Trophoblast cell (in vitro differentiated cells and primary cell): ENCODE data around the gene CNIH3.

Experiments
- DNase-seq, 2 donors: peaks; one replicate each; pipeline ENCODE4 v3.0.0-alpha.2; 2016
- H2AFZ ChIP-seq: 2 replicates; pipeline ENCODE4 v1.6.1; 2013; ENCODE audit warnings: low read length, moderate library complexity, mild to moderate bottlenecking; ENCODE audit not compliant: insufficient read depth, poor library complexity
- H2AK5ac ChIP-seq: 2 replicates; pipeline ENCODE4 v1.6.1; 2013; ENCODE audit warnings: mild to moderate bottlenecking, low read length
- H2BK120ac ChIP-seq: 2 replicates; pipeline ENCODE4 v1.6.1; 2013; ENCODE audit warnings: low read length, mild to moderate bottlenecking, moderate library complexity; ENCODE audit not compliant: insufficient read depth, poor library complexity
- H2BK12ac ChIP-seq: 2 replicates; pipeline ENCODE4 v1.6.1; 2013; ENCODE audit warnings: mild to moderate bottlenecking, low read length, moderate library complexity
- H2BK5ac ChIP-seq: 2 replicates; pipeline ENCODE4 v1.6.1; 2013; ENCODE audit warnings: low read length, low read depth, moderate library complexity, mild to moderate bottlenecking; ENCODE audit not compliant: poor library complexity
- H3K14ac ChIP-seq: 2 replicates; pipeline ENCODE4 v1.6.1; 2013; ENCODE audit warnings: mild to moderate bottlenecking, low read length
- H3K18ac ChIP-seq: 2 replicates; pipeline ENCODE4 v1.6.1; 2013; ENCODE audit warnings: mild to moderate bottlenecking, low read length
- H3K23ac ChIP-seq: 2 replicates; pipeline ENCODE4 v1.6.1; 2013; ENCODE audit warnings: low read length
- H3K27ac ChIP-seq: 2 replicates; pipeline ENCODE4 v1.5.1; 2013; ENCODE audit warnings: low read depth, mild to moderate bottlenecking, inconsistent platforms, low read length, moderate library complexity
- H3K27me3 ChIP-seq: 2 replicates; pipeline ENCODE4 v1.6.1; 2013; ENCODE audit warnings: inconsistent platforms, mild to moderate bottlenecking, low read length, moderate library complexity; ENCODE audit not compliant: insufficient read depth
- H3K36me3 ChIP-seq, 2 experiments: 1 replicate in 1 of 2; 2 replicates in 1 of 2; pipeline ENCODE4 v1.6.1; 2013; ENCODE audit warnings: low read length in 2 of 2, mild to moderate bottlenecking in 2 of 2, moderate library complexity in 1 of 2; ENCODE audit not compliant: insufficient read depth in 2 of 2, control insufficient read depth in 1 of 2
- H3K4ac ChIP-seq: 2 replicates; pipeline ENCODE4 v1.6.1; 2013; ENCODE audit warnings: low read depth, mild to moderate bottlenecking, low read length, moderate library complexity
- H3K4me1 ChIP-seq, 2 experiments: 1 replicate in 1 of 2; 2 replicates in 1 of 2; pipeline ENCODE4 v1.6.1; 2013; ENCODE audit warnings: low read length in 2 of 2, mild to moderate bottlenecking in 2 of 2, moderate library complexity in 1 of 2; ENCODE audit not compliant: insufficient read depth in 2 of 2, control insufficient read depth in 1 of 2
- H3K4me2 ChIP-seq: 2 replicates; pipeline ENCODE4 v1.6.1; 2013; ENCODE audit warnings: inconsistent platforms, mild to moderate bottlenecking, low read length, moderate library complexity
- H3K4me3 ChIP-seq: 2 replicates; pipeline ENCODE4 v1.5.1; 2013; ENCODE audit warnings: mild to moderate bottlenecking, low read depth, low read length, inconsistent platforms
- H3K79me1 ChIP-seq: one replicate; pipeline ENCODE4 v1.6.1; 2013; ENCODE audit warnings: low read length
- H3K79me2 ChIP-seq: 2 replicates; pipeline ENCODE4 v1.6.1; 2013; ENCODE audit warnings: low read length, mild to moderate bottlenecking; ENCODE audit not compliant: control insufficient read depth, insufficient read depth, poor library complexity
- H3K9ac ChIP-seq: 2 replicates; pipeline ENCODE4 v1.6.1; 2013; ENCODE audit warnings: mild to moderate bottlenecking, low read length
- H3K9me3 ChIP-seq: 2 replicates; pipeline ENCODE4 v1.6.1; 2013; ENCODE audit warnings: low read depth, mild to moderate bottlenecking, control low read depth, inconsistent platforms, low read length; ENCODE audit not compliant: insufficient read depth
- H4K12ac ChIP-seq: 2 replicates; pipeline ENCODE4 v1.6.1; 2013; ENCODE audit warnings: low read depth, mild to moderate bottlenecking, low read length, moderate library complexity
- H4K8ac ChIP-seq: 2 replicates; pipeline ENCODE4 v1.6.1; 2013; ENCODE audit warnings: low read depth, mild to moderate bottlenecking, low read length, moderate library complexity
- H4K91ac ChIP-seq: one replicate; pipeline ENCODE4 v1.6.1; 2013; ENCODE audit warnings: low read depth, mild to moderate bottlenecking, low read length, moderate library complexity
- WGBS: extraction: QIAGEN DNeasy Blood & Tissue Kit; methylation state at CpG from one replicate; pipeline ENCODE4 v1.1.7; 2013; ENCODE audit warnings: missing lambda C conversion rate; ENCODE audit not compliant: insufficient read length, insufficient coverage; ENCODE audit errors: extremely low coverage; 5-methylcytosine and 5-hydroxymethylcytosine counted together

The CNIH3 gene

DNA sequence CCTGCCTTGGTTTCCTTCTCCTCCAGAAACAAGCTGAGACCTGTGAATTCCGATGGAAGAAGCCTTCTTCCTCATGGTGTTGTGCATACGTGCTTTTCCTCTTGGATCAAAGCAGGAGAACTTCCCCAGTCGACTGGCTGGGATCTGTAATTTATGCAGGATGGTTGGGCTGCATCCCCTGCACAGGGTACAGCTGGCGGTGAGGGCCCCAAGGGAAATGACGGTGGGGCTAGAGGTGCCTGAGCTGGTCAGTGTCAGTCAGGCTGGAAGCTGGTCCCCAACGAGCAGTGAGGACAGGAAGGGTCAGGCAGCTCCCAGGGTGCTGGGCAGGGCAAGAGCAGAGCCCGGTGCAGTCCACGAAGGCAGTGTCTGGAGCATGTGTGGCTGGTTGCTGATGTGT is 106.7 kb downstream of the CNIH3 start:
- Histone ChIP-seq H2BK12ac (no peak overlapping the region), H2AK5ac (no peak overlapping the region), H3K23ac (no peak overlapping the region), H3K27me3 (no peaks in the 10 kb centered on the region), H2AFZ (no peak overlapping the region), H3K36me3 (no peaks in the 10 kb centered on the region), H3K9me3 (no peaks in the 10 kb centered on the region), H2BK120ac (no peak overlapping the region), H4K12ac (no peak overlapping the region), H3K79me2 (no peaks in the 10 kb centered on the region), H3K14ac (no peak overlapping the region), H4K8ac (no peak overlapping the region), H3K4me2 (no peak overlapping the region), H3K79me1 (no peaks in the 10 kb centered on the region), H2BK5ac (no peak overlapping the region), H3K27ac (no peak overlapping the region), H3K9ac (no peak overlapping the region), H3K18ac (no peak overlapping the region), H4K91ac (no peak overlapping the region), H3K4me3 (no peak overlapping the region), H3K4ac (no peak overlapping the region), H3K4me1 (peaks cover 3 to 5% of the 10 kb centered on the region in 2 experiments)
- DNase-seq: no peak
- WGBS: no CpG with 5 or more reads among the region's 8 CpGs

DNA sequence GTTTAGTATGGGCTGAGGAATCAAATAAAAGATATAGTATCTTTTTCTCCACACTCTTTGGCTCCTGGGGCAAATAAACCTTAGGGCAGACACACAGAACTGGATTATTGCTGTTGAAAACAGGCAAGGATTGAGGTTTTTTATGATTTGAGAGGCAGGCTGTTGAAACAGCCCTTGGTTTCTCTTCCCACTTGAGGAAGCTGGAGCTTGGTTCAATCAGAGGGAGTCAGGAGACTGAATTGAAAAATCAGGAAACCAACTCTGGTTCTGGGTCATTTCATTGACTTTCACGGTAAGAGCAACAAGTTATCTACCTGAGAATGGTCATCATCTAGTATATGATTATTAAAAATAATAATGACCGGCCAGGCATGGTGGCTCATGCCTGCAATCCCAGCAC is 108.4 kb downstream of the CNIH3 start:
- Histone ChIP-seq H2BK5ac (no peak overlapping the region), H3K14ac (no peak overlapping the region), H3K23ac (no peak overlapping the region), H3K4me1 (peaks cover 3 to 5% of the 10 kb centered on the region in 2 experiments), H4K91ac (no peak overlapping the region), H3K18ac (no peak overlapping the region), H3K79me2 (no peaks in the 10 kb centered on the region), H3K27ac (no peak overlapping the region), H3K9ac (no peak overlapping the region), H3K4me2 (no peak overlapping the region), H4K8ac (no peak overlapping the region), H3K79me1 (peaks cover 2% of the 10 kb centered on the region), H2BK12ac (no peak overlapping the region), H3K9me3 (no peaks in the 10 kb centered on the region), H3K36me3 (no peaks in the 10 kb centered on the region), H3K4ac (no peak overlapping the region), H2AFZ (no peak overlapping the region), H3K27me3 (no peaks in the 10 kb centered on the region), H4K12ac (no peak overlapping the region), H2AK5ac (no peak overlapping the region), H3K4me3 (no peak overlapping the region), H2BK120ac (no peak overlapping the region)
- WGBS: no CpG with 5 or more reads among the region's 2 CpGs
- no peak for DNase-seq

DNA sequence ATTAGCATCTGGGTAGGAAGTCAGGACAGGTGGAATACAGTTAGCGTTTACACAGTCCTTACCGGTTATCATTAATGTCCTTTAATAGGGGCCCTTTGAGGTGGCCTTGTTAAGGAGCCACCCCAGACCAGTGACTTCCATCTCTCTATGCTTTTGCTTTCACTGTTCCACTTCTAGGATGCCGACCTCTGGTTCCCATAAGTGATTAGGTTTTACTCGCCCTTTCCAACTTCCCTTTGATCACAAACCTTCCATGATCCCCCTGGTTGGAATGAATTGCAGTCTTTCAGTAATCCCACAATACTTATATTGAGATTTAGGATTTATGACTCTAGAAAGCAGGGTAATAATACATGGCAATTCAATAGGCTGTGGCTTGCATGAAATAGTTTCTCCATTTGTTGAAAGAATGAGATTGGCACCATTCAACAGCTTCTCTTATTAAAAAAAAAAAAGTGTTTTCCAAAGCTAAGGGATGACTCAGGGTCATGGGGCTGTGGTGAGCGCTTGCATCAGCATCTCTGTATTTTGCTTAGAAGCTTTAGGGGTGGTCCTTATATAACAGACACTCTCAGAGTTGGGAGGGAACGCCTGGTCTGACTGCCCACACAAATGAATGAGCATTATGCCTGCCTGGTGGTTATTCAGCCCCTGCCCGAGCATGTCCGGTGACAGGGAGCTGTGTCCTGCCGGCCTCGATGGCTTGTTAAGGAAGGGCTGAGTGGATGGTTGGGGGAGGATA is 110.5 kb downstream of the CNIH3 start:
- peak in 1 of 2 donors; percentile 36 for DNase-seq

DNA sequence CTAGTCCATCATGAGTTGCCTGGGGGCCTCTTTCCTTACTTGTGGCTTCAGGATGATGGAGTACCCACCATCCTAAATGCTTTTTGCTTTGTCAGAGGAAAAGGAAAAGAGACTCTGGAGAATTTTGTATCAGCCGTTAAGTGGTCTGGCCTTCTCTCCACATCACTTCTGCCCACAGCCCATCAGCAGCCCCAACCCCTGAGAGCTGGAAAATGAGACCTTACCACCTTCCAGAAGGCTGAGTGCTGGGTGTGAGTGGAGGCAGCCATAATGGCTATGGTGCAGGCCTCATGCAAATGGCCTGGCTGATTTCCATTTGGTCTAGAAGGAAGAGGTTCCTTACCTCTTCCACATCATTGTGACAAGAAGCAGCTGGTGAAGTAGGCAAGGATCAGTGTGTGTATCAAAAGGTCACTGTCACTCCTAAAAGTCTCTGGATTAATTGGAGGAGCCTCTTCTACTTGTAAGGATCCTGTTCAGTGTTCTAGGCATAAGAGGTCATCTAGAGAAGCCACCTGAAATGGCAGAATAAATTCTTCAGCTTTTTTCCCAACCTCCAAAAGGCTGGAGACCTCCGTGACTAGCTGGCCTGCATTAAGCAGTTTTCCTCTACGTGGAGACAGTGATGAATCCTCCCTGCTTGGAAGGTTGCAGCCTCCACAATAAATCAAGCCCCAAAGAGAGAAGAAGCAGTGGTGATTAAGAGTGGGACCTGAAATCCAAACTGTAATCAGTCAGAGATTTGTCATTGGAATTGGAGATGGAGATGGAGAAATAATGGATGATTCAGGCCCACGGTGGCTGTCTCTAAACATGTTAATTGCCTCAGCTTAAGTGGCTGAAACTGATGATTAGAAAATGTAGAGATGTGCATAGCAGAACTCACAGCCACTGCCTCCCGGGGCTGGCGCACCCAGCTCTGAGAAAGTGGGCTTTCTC is 111.5 kb downstream of the CNIH3 start:
- peak overlapping the region; percentile 0 for H4K91ac ChIP-seq
- H3K27ac ChIP-seq: no peak overlapping the region
- H2BK120ac ChIP-seq: no peak overlapping the region
- H3K4me2 ChIP-seq: no peak overlapping the region
- H4K12ac ChIP-seq: no peak overlapping the region
- H3K4me3 ChIP-seq: no peak overlapping the region
- H3K4me1 ChIP-seq: peaks cover 6 to 11% of the 10 kb centered on the region in 2 experiments
- H2AK5ac ChIP-seq: no peak overlapping the region
- H3K4ac ChIP-seq: no peak overlapping the region
- no peak overlapping the region for H2BK5ac ChIP-seq
- H3K9ac ChIP-seq: no peak overlapping the region
- no peak overlapping the region for H4K8ac ChIP-seq
- no peak overlapping the region for H3K18ac ChIP-seq
- no peak overlapping the region for H2AFZ ChIP-seq
- no peak for DNase-seq
- no peaks in the 10 kb centered on the region for H3K9me3 ChIP-seq
- H3K23ac ChIP-seq: no peak overlapping the region
- no peaks in the 10 kb centered on the region for H3K36me3 ChIP-seq
- no peak overlapping the region for H3K14ac ChIP-seq
- H3K79me1 ChIP-seq: peaks cover 2% of the 10 kb centered on the region
- no CpG with 5 or more reads among the region's 6 CpGs for WGBS
- H3K79me2 ChIP-seq: no peaks in the 10 kb centered on the region
- H3K27me3 ChIP-seq: no peaks in the 10 kb centered on the region
- H2BK12ac ChIP-seq: no peak overlapping the region

More for the DNA sequence above, 110.5 kb downstream of the CNIH3 start:
- H2BK12ac ChIP-seq: no peak overlapping the region
- H2BK120ac ChIP-seq: no peak overlapping the region
- H3K4me2 ChIP-seq: no peak overlapping the region
- H2BK5ac ChIP-seq: no peak overlapping the region
- no peak overlapping the region for H2AFZ ChIP-seq
- no peak overlapping the region for H3K18ac ChIP-seq
- H4K12ac ChIP-seq: no peak overlapping the region
- peaks cover 2% of the 10 kb centered on the region for H3K79me1 ChIP-seq
- no peak overlapping the region for H3K4ac ChIP-seq
- WGBS: no CpG with 5 or more reads among the region's 10 CpGs
- no peaks in the 10 kb centered on the region for H3K36me3 ChIP-seq
- H3K9ac ChIP-seq: no peak overlapping the region
- H3K4me3 ChIP-seq: no peak overlapping the region
- H3K79me2 ChIP-seq: no peaks in the 10 kb centered on the region
- peaks cover 3 to 5% of the 10 kb centered on the region in 2 experiments for H3K4me1 ChIP-seq
- H4K91ac ChIP-seq: no peak overlapping the region
- peak overlapping the region; percentile 58 for H4K8ac ChIP-seq
- H3K23ac ChIP-seq: no peak overlapping the region
- H3K27ac ChIP-seq: no peak overlapping the region
- no peak overlapping the region for H2AK5ac ChIP-seq
- no peaks in the 10 kb centered on the region for H3K27me3 ChIP-seq
- no peak overlapping the region for H3K14ac ChIP-seq
- H3K9me3 ChIP-seq: no peaks in the 10 kb centered on the region
